Fibroblast of lung (primary cell): ENCODE data around the gene FAM236A.
"Not testable (repeated sequence)": the region's sequence is repeated elsewhere in the genome, so short reads cannot be mapped to it uniquely, and the experiment has no call there.

Experiments used
- EZH2 ChIP-seq: IDR thresholded peaks from 2 replicates; pipeline ENCODE4 v1.5.1; 2012; ENCODE audit warnings: low read length, control low read depth, mild to moderate bottlenecking; ENCODE audit errors: missing control alignments
- TF ChIP-seq, protein P1 (sequence below), 2 donors: IDR thresholded peaks in 1 of 2; conservative IDR thresholded peaks in 1 of 2; 1 replicate in 1 of 2; 2 replicates in 1 of 2; pipeline ENCODE4 v1.5.1; 2011 to 2012; ENCODE audit warnings: low read length in 2 of 2, control low read depth in 1 of 2, inconsistent platforms in 1 of 2, low read depth in 1 of 2, mild to moderate bottlenecking in 1 of 2

DNA sequence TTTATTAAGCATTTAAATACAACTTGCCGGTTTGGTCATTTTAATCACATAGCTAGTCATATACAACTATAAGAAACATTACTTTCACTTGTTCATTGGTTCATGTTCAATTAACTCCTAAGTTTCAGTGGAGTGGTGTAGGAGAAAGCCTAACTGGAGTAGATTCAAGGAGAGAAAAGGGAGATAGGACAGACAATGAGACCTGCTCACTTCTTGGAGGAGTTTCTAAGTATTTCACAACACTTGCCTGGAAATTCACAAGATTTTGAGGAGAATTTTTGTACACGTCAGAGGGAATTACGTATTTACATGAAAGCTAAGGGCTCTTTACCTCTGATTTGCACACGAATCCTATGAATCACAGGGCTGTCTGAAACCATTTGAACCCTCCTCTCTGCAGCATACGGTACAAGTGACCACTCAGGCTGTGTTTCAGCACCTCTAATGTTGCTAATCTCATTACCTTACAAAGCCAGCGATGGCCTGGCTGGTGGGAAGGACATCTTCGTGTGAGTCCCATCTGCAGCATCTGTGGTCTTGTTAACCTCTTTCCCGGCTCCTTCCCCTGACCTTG lies 1.0 kb upstream of the FAM236A start:
- TF ChIP-seq, protein P1, sequence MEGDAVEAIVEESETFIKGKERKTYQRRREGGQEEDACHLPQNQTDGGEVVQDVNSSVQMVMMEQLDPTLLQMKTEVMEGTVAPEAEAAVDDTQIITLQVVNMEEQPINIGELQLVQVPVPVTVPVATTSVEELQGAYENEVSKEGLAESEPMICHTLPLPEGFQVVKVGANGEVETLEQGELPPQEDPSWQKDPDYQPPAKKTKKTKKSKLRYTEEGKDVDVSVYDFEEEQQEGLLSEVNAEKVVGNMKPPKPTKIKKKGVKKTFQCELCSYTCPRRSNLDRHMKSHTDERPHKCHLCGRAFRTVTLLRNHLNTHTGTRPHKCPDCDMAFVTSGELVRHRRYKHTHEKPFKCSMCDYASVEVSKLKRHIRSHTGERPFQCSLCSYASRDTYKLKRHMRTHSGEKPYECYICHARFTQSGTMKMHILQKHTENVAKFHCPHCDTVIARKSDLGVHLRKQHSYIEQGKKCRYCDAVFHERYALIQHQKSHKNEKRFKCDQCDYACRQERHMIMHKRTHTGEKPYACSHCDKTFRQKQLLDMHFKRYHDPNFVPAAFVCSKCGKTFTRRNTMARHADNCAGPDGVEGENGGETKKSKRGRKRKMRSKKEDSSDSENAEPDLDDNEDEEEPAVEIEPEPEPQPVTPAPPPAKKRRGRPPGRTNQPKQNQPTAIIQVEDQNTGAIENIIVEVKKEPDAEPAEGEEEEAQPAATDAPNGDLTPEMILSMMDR (conservative IDR thresholded peaks at IDR 0.05 in 1 of 2, IDR thresholded peaks at IDR 0.05 in 1 of 2; ENCODE audit: low read depth in 1 of 2, low read length in 2 of 2): not testable (repeated sequence)
- not testable (repeated sequence) for TF ChIP-seq EZH2
